OCI-LY7 (cell line): ENCODE data around the gene CYP2C9.

Experiments used
- EZH2phosphoT487 ChIP-seq: fragments of 200-600 bp; sonication (generic); IDR thresholded peaks from 2 replicates; pipeline ENCODE4 v1.6.1; 2018; ENCODE audit warnings: low read depth, borderline replicate concordance, mild to moderate bottlenecking, mixed run types, antibody characterized with exemption, low read length, moderate library complexity, mixed read lengths
- TF ChIP-seq, protein P1 (sequence below): fragments of 200-600 bp; sonication (generic); conservative IDR thresholded peaks from 2 replicates; pipeline ENCODE4 v1.5.1; 2014; ENCODE audit warnings: mild to moderate bottlenecking, antibody characterized with exemption, low read length, moderate library complexity, mixed read lengths

- TF ChIP-seq, protein P1, sequence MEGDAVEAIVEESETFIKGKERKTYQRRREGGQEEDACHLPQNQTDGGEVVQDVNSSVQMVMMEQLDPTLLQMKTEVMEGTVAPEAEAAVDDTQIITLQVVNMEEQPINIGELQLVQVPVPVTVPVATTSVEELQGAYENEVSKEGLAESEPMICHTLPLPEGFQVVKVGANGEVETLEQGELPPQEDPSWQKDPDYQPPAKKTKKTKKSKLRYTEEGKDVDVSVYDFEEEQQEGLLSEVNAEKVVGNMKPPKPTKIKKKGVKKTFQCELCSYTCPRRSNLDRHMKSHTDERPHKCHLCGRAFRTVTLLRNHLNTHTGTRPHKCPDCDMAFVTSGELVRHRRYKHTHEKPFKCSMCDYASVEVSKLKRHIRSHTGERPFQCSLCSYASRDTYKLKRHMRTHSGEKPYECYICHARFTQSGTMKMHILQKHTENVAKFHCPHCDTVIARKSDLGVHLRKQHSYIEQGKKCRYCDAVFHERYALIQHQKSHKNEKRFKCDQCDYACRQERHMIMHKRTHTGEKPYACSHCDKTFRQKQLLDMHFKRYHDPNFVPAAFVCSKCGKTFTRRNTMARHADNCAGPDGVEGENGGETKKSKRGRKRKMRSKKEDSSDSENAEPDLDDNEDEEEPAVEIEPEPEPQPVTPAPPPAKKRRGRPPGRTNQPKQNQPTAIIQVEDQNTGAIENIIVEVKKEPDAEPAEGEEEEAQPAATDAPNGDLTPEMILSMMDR = no peak
- no peak for TF ChIP-seq EZH2phosphoT487
Observed at GRCh38 chr10:94889123-94889522, 49.3 kb upstream of the CYP2C9 start.
